ENCODE measurements around the gene SLC35F3.

SLC35F3 gene

DNA sequence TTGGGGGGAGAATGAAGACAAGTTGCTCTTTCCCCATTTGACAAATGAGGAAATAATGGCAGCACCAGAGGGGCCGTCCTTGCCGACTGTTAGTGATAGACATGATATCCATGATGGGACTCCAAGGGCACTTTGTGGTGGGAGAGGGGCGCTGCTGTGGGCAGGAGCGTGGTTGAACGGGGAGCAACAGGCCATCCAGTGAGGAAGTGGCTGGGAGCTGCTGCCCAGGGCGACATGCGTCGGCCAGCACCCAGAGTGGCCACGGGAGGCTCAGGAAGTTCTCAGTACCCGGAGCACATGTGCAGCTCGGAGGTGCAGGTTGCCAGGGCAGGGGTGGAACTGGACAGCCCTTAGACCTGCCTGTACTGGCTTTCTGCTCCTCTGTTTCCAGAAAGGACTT lies 71.0 kb downstream of the SLC35F3 start:
- no peak for DNase-seq

GRCh38 chr1:233981042-233981675 lies 76.7 kb downstream of the SLC35F3 start:
- no peak for DNase-seq

DNA sequence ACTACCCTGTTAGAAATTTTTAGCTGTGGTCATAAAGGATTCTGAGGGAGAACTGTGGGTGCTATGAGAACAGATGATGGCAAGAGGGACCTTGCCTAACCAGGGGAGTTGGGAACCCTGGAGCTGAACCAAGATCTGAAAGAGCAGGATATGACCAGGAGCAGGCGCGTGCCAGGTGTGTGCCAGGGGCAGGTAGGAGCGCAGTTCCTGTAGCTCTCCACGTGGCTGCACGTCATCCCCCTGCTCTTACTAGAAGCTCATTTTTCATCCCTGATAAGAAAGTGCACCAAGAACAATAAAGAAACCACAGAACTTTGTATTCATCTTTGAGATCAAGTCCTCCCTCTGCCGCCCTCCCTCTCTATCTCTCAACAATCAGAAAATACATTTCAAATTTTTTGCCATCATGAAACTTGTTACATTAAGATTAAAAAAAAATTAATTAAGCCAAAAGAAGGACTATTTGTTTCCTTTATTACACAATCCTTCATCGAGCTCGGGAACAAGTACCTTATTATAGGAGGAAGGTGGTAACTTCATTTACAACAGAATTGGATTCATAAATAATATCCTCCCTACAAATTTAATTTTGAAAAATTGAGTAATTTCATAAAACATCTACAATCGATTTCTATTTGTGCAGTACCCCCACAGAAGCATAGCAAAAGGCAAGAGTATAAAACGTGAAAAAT lies 78.5 kb downstream of the SLC35F3 start:
- DNase-seq: no peak

DNA sequence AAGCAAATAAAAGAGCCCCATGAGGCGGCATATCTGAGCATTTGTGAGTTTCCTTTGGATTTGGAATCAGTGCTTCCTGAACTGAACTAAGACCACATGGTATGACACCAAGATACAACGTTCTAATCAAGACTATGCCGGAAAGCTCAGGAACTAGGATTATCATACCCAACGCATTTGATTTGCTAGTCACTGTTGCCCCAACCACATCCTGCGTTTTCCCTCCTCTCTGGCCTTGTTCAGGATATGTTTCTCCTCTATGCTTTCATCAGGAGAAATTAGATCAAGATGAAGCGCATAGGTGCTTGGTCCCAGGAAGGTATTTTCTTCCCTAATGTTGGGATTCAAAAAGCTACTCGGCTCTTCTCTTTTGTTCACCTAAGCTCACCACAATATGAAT lies 79.3 kb downstream of the SLC35F3 start:
- no peak for DNase-seq

GRCh38 chr1:233988963-233989696 lies 84.7 kb downstream of the SLC35F3 start:
- DNase-seq: no peak

DNA sequence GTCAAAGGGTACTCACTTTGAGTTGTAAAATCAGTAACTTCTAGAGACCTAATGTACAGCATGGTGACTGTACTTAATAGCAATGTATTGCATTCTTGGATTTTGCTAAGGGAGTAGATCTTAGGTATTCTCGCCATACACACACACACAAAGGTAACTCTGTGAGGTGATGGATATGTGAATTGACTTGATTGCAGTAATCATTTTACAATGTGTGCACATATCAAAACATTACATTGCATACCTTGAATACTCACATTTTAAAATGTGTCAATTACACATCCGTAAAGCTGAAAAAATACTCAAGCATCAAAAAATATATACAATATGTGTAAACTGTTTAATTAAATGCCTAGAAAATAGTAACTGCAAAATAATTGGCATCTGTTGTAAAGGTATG lies 86.0 kb downstream of the SLC35F3 start:
- DNase-seq: no peak

DNA sequence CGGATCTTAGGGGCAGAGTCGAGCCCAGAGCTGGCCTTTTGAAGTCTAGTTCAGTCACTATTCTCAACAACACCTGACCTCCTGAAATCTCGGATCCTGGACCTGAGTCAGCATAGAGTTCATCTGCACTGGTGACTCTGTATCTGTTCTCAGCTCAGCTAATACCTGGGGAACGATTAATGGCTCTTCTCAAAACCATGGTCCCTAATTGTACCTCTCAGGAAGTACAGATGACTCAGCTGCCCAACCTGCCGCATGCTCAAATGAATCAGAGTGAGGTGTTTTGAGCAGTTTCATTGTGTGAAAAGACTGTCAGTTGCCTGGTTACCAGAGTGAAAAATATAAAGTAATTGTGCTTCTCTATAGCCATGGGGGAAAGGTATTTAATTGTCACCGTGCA lies 89.2 kb downstream of the SLC35F3 start:
- no peak for DNase-seq

DNA sequence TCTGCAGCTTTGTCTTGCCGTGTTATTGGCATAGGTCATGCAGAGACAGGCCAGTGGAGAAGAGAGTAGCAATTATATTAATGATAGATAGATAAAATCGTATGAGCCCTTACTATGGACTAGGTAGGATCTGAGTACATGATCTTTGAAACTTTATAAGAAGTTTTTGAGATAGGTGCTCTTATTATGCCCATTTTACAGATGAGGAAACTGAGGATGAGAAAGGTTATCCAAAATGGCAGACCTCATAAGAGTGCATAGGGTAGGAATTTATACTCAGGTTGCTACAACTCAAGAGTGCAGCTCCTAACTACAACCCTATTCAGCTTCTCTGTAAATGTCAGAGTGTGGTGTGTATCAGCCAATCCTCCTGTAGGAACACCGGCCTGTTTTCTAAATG lies 89.6 kb downstream of the SLC35F3 start:
- DNase-seq: no peak

- DNase-seq: no peak
Measured at GRCh38 chr1:233998456-233998855, 94.0 kb downstream of the SLC35F3 start.

DNA sequence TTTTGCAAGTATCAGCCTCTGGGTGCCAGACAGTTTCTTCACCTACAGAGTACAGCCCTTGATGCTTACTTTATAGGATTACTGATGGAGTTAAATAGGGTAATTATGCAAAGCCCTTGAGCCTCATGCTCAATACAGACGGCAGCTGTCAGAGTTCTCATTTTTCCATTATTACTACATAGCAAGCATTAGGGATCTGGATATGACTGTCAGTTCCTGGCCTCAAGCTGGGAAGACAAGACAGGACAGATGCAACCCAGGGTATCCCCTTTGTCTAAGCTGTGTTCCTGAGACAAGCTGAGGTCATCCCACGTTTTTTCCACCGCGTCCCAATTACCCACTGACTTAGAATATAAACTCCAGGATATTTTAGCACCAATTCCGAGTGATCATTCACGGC lies 94.4 kb downstream of the SLC35F3 start:
- DNase-seq: no peak

GRCh38 chr1:234000557-234001041 lies 96.1 kb downstream of the SLC35F3 start:
- DNase-seq: no peak

DNA sequence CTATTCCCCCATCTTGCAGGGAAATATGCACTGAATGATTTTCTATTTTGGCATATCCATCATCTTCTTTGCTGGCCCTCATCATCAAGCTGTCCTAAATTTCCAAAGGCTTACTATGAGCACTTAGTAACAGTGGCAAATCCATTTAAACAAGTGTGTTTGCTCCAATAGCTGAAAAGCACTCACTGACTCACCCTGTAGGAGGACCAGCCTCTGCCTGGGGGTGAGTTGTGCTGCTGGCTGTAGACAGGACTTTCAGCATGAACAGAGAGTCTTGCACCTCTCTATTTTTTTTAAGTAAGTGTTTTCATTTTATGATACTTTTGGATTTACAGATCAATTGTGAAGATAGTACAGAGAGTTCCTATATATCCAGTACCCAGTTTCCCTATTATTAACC lies 97.3 kb downstream of the SLC35F3 start:
- DNase-seq: no peak

GRCh38 chr1:234004591-234004990 lies 100.1 kb downstream of the SLC35F3 start:
- DNase-seq: no peak

DNA sequence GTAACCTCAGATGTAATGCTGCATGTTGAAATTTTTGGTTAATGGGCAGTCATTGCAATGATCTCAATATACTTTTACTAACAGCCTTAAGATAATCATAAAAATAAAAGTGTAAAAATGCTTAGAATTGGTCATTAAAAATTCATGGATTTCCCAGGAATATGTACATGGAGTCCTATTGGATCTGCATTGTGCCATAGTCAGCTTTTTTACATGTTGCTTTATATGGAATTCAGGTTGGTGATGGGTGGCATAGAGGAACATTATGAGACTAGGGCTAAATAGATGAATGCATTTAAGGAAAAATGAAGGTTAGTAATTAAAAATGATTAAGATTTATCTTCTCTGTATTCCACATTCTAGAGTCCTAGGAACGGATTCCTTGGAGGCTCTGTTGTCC lies 103.2 kb downstream of the SLC35F3 start:
- DNase-seq: no peak

- DNase-seq: no peak
Measured at GRCh38 chr1:234008591-234008990, 104.1 kb downstream of the SLC35F3 start.

DNA sequence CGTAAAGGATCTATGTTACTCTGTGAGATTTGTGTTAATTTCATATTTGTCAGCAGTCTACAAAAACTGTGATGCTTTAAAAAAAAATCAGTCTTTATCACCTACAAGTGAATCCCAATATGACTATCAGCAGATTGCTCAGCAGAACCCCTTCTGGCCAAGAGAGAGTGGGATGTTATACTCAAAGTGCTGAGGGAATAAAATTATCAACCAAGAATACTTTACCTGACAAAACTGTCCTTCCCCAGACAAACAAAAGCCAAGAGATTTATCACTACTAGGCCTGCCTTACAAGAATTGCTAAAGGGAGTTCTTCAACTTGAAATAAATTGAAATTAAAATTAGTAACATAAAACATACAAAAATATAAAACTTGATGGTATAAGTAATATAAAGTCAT lies 105.2 kb downstream of the SLC35F3 start:
- DNase-seq: no peak

GRCh38 chr1:234014208-234014607 lies 109.7 kb downstream of the SLC35F3 start:
- DNase-seq: no peak

DNA sequence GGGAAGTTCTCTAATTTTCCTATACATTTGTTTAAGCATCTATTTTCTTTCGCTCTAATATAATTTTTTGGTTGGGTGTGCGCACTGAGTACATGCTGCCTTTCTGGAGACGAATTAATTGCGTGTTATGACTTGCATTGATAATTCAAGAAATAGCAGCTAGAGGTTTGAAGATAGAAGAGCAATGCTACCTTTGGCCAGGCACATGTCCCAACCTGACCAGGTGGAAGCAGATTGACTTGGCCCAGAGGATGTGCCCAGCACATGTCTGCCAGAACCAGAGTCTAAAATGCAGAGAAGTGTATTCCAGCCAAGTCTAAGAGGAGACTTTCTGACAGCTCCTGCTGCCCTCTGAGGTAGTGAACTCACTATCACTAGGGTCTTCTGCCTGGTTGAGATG lies 114.3 kb downstream of the SLC35F3 start:
- no peak for DNase-seq

DNA sequence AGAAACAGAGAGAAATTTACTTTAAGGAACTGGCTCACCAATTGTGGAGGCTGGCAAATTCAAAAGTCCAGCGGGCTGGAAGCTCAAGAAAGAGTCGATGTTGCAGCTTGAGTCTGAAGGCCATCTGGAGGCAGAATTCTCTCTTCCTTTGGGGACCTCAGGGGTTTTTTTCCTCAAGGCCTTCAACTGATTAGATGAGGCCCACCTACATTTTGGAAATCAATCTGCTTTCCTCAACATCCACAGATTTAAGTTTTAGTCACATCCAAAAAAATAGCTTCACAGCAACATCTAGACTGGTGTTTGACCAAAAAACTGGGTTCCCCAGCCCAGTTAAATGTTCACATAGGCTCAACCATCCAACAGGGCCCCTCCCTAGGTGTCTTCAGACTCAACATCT lies 114.9 kb downstream of the SLC35F3 start:
- DNase-seq: no peak

- no peak for DNase-seq
Measured at GRCh38 chr1:234022302-234022701, 117.8 kb downstream of the SLC35F3 start.

- no peak for DNase-seq
Measured at GRCh38 chr1:234039603-234040002, 135.1 kb downstream of the SLC35F3 start.

DNA sequence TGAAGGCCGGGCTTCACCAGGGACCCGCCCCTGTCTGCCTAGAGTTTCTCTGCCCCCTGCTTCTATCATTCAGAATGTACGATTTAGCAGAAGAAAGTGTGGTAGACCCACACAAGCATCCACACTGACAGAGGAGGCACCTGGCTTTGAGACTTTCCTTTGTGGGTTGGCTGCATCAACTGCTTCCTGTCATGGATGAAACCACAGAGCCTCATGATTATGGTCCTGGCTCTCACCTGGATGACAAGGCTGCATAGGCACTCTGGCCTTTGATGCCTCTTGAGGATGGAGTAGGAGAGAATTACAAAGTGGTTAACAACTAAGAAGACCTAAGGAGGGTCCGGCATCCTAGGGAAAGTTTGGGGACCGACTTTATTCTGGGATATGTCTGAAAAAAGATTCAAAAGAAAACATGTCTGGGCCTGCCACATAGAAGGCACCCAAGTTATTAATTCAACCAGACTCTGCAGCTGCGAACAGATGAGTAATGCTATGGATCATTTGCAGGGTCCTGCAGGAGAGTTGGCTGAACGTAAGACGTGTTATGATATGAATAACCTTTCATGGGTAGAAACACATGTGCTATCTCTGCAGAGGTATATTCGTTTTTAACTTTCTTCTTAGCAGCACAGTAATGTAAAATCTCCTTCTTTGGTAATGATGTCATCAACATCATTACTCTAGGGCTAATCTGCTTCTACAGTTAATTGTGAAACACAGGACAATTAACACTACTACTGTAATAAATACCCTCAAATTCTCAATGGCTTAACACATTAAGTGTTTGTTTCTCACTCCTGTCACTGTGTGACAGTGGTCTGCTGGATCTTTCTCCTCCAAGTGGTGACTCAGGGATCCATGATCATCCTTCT lies 136.2 kb downstream of the SLC35F3 start:
- DNase-seq: no peak

GRCh38 chr1:234044079-234044478 lies 139.6 kb downstream of the SLC35F3 start:
- no peak for DNase-seq

Data from activated T-cell treated with anti-CD3 and anti-CD28 coated beads, Interleukin-2, amount 50 U/mL, for 1 hour (primary cell).